SHP77 treated with DMSO at 0.1 percent for 48 hours (cell line): Measurements from ENCODE around the gene WFDC6.
"Not testable (repeated sequence)": the region's sequence is repeated elsewhere in the genome, so short reads cannot be mapped to it uniquely, and the experiment has no call there.

ENCODE experiments used
- DNase-seq: peaks from one replicate; lab custom pipeline; 2025; lab: John Stamatoyannopoulos, UW

Gene WFDC6

GRCh38 chr20:45539382-45539781, at the start of gene WFDC6:
Gene WFDC6 (minus strand): TSS chr20:45539482. CDS start chr20:45539407, 75 bp downstream.
- no peak for DNase-seq

GRCh38 chr20:45588800-45589199, 49.5 kb upstream of the WFDC6 start:
- no peak for DNase-seq

- DNase-seq: not testable (repeated sequence)
Observed at GRCh38 chr20:45585986-45586385, 46.7 kb upstream of the WFDC6 start.

- DNase-seq: not testable (repeated sequence)
Observed at GRCh38 chr20:45584294-45584693, 45.0 kb upstream of the WFDC6 start.

- no peak for DNase-seq
Observed at GRCh38 chr20:45583502-45583901, 44.2 kb upstream of the WFDC6 start.

- DNase-seq: no peak
Observed at GRCh38 chr20:45581702-45582101, 42.4 kb upstream of the WFDC6 start.

GRCh38 chr20:45579184-45579583, 39.9 kb upstream of the WFDC6 start, which contains the start of gene WFDC8:
Gene WFDC8 (minus strand): TSS chr20:45579284. CDS start chr20:45579247, 37 bp downstream.
- DNase-seq: no peak

- no peak for DNase-seq
Observed at GRCh38 chr20:45578231-45578630, 38.9 kb upstream of the WFDC6 start.

- DNase-seq: no peak
Observed at GRCh38 chr20:45576995-45577394, 37.7 kb upstream of the WFDC6 start.

- no peak for DNase-seq
Observed at GRCh38 chr20:45575931-45576330, 36.6 kb upstream of the WFDC6 start.

- DNase-seq: not testable (repeated sequence)
Observed at GRCh38 chr20:45569650-45570049, 30.4 kb upstream of the WFDC6 start.

- DNase-seq: no peak
Observed at GRCh38 chr20:45564760-45565276, 25.5 kb upstream of the WFDC6 start.

GRCh38 chr20:45555198-45555597, 15.9 kb upstream of the WFDC6 start:
- no peak for DNase-seq

- no peak for DNase-seq
Observed at GRCh38 chr20:45552456-45552855, 13.2 kb upstream of the WFDC6 start.

- no peak for DNase-seq
Observed at GRCh38 chr20:45550765-45551164, 11.5 kb upstream of the WFDC6 start.

- no peak for DNase-seq
Observed at GRCh38 chr20:45548410-45548809, 9.1 kb upstream of the WFDC6 start.

GRCh38 chr20:45547206-45547770, 8.0 kb upstream of the WFDC6 start, which contains the start of gene EPPIN:
Gene EPPIN (minus strand): TSS chr20:45547401. CDS start chr20:45547357, 44 bp downstream.
- no peak for DNase-seq

GRCh38 chr20:45545754-45546453, 6.6 kb upstream of the WFDC6 start:
- no peak for DNase-seq

- no peak for DNase-seq
Observed at GRCh38 chr20:45545351-45545750, 6.1 kb upstream of the WFDC6 start.

GRCh38 chr20:45538209-45538799, 978 bp downstream of the WFDC6 start:
- DNase-seq: no peak

- no peak for DNase-seq
Observed at GRCh38 chr20:45527294-45527693, 12.0 kb downstream of the WFDC6 start.

- DNase-seq: no peak
Observed at GRCh38 chr20:45523821-45524220, 15.5 kb downstream of the WFDC6 start.

- no peak for DNase-seq
Observed at GRCh38 chr20:45518282-45518681, 21.0 kb downstream of the WFDC6 start.
